ENCODE measurements around the gene AKR1B15. TPM values are rescaled to one million over a fixed set of nuclear protein-coding genes. Genes with fewer than 3 reads are reported as not detected.

The AKR1B15 gene
- total RNA-seq, 2 donors from 2014 or later: 0.27 to 0.28 TPM

DNA sequence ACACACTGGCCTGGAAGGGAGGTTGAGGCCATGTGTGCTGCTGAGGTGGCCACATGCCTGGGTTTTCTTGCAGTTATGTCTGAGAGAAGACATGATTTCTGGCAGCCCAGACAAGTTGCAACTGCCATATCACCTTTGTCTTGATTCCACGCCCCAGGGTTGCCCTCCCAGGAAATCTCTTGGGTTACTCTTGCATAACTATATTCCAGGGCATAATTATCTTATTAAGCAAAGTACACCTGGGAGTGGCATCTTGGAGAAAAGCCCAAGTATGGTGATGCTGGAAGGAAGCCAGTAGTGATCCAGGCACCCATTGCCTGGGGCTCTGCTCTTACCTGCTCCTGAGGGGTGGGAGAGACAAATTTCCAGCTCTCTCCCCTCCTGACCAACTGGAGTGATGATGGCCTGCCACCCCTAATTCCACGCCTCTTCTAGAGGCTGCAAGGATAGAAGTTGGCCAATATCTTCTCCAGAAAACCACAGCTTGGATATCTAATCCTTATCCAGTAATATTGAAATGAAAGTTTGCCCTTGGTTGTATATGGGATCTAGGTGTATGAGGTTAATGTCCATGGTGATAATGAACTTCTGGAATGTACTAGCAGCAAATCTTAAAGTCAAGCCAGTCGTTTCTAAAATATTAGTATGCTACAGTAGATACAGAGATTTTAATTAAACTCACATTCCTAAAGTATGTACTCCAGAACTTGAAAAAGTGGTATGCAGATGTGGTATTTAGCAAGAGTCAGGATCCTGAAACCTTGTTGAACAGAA, 16.5 kb upstream of the AKR1B15 start:
- H3K27ac ChIP-seq: no peak overlapping the region

DNA sequence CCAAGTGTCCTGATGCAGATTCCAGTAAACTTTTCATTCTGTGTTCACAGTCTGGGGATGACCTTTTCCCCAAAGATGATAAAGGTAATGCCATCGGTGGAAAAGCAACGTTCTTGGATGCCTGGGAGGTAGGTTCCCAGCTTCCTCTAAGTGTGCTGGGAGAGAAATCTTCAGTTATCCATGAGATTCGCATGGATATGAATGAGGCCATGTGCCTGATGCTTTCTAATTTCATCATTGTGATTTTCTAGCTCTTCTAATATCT, 16.0 kb upstream of the AKR1B15 start:
- Histone ChIP-seq H3K36me3 (no peaks in the 10 kb centered on the region), H3K4me3 (no peak overlapping the region), H3K9me3 (no peaks in the 10 kb centered on the region), H3K27ac (no peak overlapping the region), H3K4me1 (ENCODE audit: control insufficient read depth in 1 of 2, low read depth in 2 of 2) (peaks cover 0 to 4% of the 10 kb centered on the region in 2 donors), H3K27me3 (replicated peaks; ENCODE audit: insufficient read depth) (no peaks in the 10 kb centered on the region)
- no peak for ATAC-seq (ENCODE audit: insufficient number of reproducible peaks, low FRiP score, low read depth)
- TF ChIP-seq, protein P1, sequence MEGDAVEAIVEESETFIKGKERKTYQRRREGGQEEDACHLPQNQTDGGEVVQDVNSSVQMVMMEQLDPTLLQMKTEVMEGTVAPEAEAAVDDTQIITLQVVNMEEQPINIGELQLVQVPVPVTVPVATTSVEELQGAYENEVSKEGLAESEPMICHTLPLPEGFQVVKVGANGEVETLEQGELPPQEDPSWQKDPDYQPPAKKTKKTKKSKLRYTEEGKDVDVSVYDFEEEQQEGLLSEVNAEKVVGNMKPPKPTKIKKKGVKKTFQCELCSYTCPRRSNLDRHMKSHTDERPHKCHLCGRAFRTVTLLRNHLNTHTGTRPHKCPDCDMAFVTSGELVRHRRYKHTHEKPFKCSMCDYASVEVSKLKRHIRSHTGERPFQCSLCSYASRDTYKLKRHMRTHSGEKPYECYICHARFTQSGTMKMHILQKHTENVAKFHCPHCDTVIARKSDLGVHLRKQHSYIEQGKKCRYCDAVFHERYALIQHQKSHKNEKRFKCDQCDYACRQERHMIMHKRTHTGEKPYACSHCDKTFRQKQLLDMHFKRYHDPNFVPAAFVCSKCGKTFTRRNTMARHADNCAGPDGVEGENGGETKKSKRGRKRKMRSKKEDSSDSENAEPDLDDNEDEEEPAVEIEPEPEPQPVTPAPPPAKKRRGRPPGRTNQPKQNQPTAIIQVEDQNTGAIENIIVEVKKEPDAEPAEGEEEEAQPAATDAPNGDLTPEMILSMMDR (IDR thresholded peaks at IDR 0.05): no peak
- no peak for DNase-seq (ENCODE audit: low spot score)

More for the DNA sequence above, 16.5 kb upstream of the AKR1B15 start:
- Histone ChIP-seq H3K36me3 (no peaks in the 10 kb centered on the region), H3K4me1 (ENCODE audit: control insufficient read depth in 1 of 2, low read depth in 2 of 2) (peaks cover 0 to 9% of the 10 kb centered on the region in 2 donors), H3K27me3 (replicated peaks; ENCODE audit: insufficient read depth) (no peaks in the 10 kb centered on the region), H3K9me3 (no peaks in the 10 kb centered on the region), H3K4me3 (no peak overlapping the region)
- no peak for DNase-seq (ENCODE audit: low spot score)
- TF ChIP-seq, protein P1 (IDR thresholded peaks at IDR 0.05): no peak
- ATAC-seq (ENCODE audit: insufficient number of reproducible peaks, low FRiP score, low read depth): no peak

DNA sequence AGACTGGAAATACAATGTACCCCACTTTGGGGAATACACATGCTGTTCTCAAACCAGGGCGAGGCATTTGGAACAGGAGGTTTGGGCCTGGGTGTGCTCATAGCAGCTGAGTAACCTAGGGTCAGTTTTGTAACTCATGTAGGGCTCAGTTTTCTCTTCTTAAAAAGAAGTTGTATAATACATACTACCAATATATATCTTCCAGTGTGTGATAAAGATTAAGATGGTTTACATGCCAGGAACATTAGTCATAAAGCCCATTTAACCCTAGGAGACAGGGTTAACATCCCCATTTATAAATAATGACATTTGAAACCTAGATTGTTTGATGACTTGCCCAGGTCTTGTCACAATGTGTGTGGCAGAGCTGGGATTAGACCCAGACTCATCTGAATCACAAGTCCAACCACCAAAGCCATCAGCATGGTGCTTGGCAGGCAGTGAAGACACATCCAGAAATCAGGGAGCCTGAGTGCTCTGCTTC, 15.6 kb upstream of the AKR1B15 start:
- no peak for ATAC-seq (ENCODE audit: insufficient number of reproducible peaks, low FRiP score, low read depth)
- no peak overlapping the region for H3K27ac ChIP-seq
- no peaks in the 10 kb centered on the region for H3K9me3 ChIP-seq
- TF ChIP-seq, protein P1 (IDR thresholded peaks at IDR 0.05): no peak
- no peaks in the 10 kb centered on the region for H3K4me1 ChIP-seq (ENCODE audit: control insufficient read depth in 1 of 2, low read depth in 2 of 2)
- no peaks in the 10 kb centered on the region for H3K36me3 ChIP-seq
- DNase-seq (ENCODE audit: low spot score): no peak
- no peaks in the 10 kb centered on the region for H3K27me3 ChIP-seq (replicated peaks; ENCODE audit: insufficient read depth)
- no peak overlapping the region for H3K4me3 ChIP-seq

DNA sequence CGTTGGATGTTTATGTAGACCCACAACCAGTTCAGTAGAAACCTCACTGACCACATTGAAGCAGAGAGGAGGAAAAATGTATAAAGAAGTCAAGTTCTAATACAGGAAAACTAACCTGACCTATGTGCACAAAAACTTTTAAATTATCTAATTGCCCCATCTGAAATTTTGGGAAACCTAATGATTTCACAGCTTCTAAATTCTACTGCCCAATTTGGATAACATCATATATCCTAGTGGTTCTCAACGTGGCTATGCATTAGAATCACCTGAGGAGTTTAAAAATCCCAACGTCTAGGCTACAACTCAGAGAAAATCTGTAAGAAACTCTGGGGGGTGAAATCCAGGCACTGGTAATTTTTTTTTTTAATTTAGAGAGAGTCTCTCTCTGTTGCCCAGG, 14.3 kb upstream of the AKR1B15 start:
- no peaks in the 10 kb centered on the region for H3K27me3 ChIP-seq (replicated peaks; ENCODE audit: insufficient read depth)
- H3K4me3 ChIP-seq: no peak overlapping the region
- H3K4me1 ChIP-seq (ENCODE audit: control insufficient read depth in 1 of 2, low read depth in 2 of 2): no peaks in the 10 kb centered on the region
- H3K27ac ChIP-seq: no peak overlapping the region
- H3K36me3 ChIP-seq: no peaks in the 10 kb centered on the region
- DNase-seq (ENCODE audit: low spot score) (no peak), ATAC-seq (ENCODE audit: insufficient number of reproducible peaks, low FRiP score, low read depth) (no peak)
- TF ChIP-seq, protein P1 (IDR thresholded peaks at IDR 0.05): no peak
- no peaks in the 10 kb centered on the region for H3K9me3 ChIP-seq

DNA sequence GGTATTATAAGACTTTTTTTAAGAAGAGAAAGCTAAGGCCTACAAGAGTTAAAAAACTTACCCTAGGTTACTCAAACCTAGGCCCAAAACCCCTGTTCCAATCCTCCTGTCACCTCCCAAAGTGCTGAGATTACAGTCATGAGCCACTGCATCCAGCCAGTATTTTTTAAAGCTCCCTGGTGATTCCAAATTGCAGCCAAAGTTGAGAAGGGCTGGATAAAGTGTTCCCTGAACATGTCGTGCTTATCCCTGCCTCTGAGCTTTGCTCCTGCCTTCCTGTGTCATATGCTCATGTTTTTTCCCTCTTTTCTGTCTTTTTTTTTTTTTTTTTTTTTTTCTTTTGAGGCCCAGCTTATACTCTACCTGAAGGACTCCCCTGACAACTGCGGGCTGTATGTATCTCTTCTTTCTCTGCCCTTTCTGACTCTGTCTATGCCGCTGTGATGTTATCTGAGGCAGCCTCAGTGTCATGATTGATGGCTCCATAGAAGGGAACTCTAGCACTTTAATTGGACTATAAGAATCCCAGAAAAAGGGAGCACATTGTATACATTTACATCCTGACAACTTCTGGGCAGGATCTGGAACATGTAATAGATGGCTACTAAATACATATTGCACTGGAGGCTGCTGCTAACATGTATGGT, 13.5 kb upstream of the AKR1B15 start:
- TF ChIP-seq, protein P1 (IDR thresholded peaks at IDR 0.05): no peak
- ATAC-seq (ENCODE audit: insufficient number of reproducible peaks, low FRiP score, low read depth): no peak
- H3K4me3 ChIP-seq: no peak overlapping the region
- no peaks in the 10 kb centered on the region for H3K36me3 ChIP-seq
- no peaks in the 10 kb centered on the region for H3K27me3 ChIP-seq (replicated peaks; ENCODE audit: insufficient read depth)
- no peak overlapping the region for H3K27ac ChIP-seq
- DNase-seq (ENCODE audit: low spot score): no peak
- no peaks in the 10 kb centered on the region for H3K9me3 ChIP-seq
- H3K4me1 ChIP-seq (ENCODE audit: control insufficient read depth in 1 of 2, low read depth in 2 of 2): no peaks in the 10 kb centered on the region

Measured in thoracic aorta (tissue), 2 donors.